Measurements from ENCODE around the gene CD207. TPM values are rescaled to one million over a fixed set of nuclear protein-coding genes. Genes with fewer than 3 reads are reported as not detected.

The CD207 gene
- total and polyA plus RNA-seq, 5 donors from 2014 or later: not detected

DNA sequence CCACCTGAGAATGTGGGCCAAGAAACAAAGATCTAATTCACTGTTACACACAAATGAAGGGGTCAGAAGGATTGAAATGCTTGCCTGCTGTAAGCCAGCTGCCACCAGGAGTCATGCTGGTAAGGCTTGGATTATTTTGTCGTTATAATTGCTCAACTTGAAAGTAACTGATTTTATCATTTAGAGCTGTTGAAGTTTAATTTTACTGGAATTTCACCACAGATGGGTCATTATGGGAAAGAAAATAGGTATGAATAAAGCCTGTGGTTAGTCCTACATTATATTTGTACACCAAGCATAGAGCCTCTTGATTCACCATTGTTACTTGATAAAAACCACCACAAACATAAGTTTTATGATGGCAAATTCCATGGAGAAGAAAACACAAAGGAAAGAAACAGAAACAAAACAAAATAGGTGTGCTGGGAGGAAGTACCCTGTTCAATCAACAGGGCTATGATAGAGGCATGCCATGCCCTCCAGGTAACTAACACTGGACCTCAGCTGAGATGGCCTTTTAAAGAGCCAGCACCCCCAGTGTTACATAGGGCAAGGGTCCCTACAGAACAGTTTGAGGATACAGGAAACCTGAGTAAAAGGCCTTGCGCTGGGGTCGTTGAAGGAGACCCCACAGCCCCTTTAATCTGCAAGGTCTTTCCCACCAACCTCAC, 18.2 kb downstream of the CD207 start:
- no peak overlapping the region for H3K4me3 ChIP-seq (ENCODE audit: low read depth, low read length)
- no peak overlapping the region for H3K27ac Mint-ChIP-seq
- DNase-seq (no peak), ATAC-seq (ENCODE audit: low read depth in 2 of 2) (no peak)
- H3K27ac ChIP-seq (ENCODE audit: insufficient read depth, low read length, poor library complexity, severe bottlenecking): no peak overlapping the region
- H3K36me3 Mint-ChIP-seq: peaks cover 4% of the 10 kb centered on the region
- H3K36me3 ChIP-seq (ENCODE audit: control insufficient read depth, insufficient read depth, low read length): no peaks in the 10 kb centered on the region
- peaks cover 5% of the 10 kb centered on the region for H3K27me3 Mint-ChIP-seq
- no peaks in the 10 kb centered on the region for H3K9me3 ChIP-seq (ENCODE audit: control insufficient read depth in 2 of 2, low read length in 2 of 2)
- no peaks in the 10 kb centered on the region for H3K4me1 ChIP-seq (ENCODE audit: control insufficient read depth, insufficient read depth, low read length, poor library complexity, severe bottlenecking)
- H3K4me3 Mint-ChIP-seq: no peak overlapping the region
- H3K27me3 ChIP-seq (ENCODE audit: control insufficient read depth, insufficient read depth, low read length): no peaks in the 10 kb centered on the region
- peaks cover 0 to 4% (median 0%) of the 10 kb centered on the region in 4 donors for H3K4me1 Mint-ChIP-seq
- no peaks in the 10 kb centered on the region for H3K9me3 Mint-ChIP-seq

DNA sequence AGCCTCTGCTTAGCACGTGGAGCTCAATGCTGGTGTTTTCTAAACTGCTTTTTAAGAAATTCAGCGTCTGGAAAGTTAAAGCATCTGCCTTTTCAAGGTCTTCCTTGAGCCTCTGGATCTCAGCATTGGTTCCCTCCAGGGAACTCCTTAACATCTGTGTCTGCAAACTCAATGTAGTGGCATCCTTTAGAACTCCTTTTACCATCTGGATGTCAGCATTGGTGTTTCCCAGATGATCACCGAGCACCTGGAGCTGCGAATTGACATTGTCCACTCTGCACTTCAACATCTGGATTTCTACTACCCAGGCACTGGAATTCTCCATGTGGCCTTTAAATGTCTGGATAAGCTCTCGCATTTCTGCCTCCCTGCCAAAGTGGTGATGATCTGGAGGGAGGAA, 18.9 kb downstream of the CD207 start:
- no peak for ATAC-seq (ENCODE audit: low read depth in 2 of 2)
- no peaks in the 10 kb centered on the region for H3K36me3 ChIP-seq (ENCODE audit: control insufficient read depth, insufficient read depth, low read length)
- H3K27me3 ChIP-seq (ENCODE audit: control insufficient read depth, insufficient read depth, low read length): no peaks in the 10 kb centered on the region
- Mint-ChIP-seq H3K9me3 (no peaks in the 10 kb centered on the region), H3K4me3 (no peak overlapping the region), H3K27me3 (peaks cover 5% of the 10 kb centered on the region), H3K27ac (no peak overlapping the region), H3K4me1 (peaks cover 0 to 4% (median 0%) of the 10 kb centered on the region in 4 donors), H3K36me3 (peaks cover 4% of the 10 kb centered on the region)
- no peak for DNase-seq
- no peak overlapping the region for H3K4me3 ChIP-seq (ENCODE audit: low read depth, low read length)
- no peaks in the 10 kb centered on the region for H3K4me1 ChIP-seq (ENCODE audit: control insufficient read depth, insufficient read depth, low read length, poor library complexity, severe bottlenecking)
- no peak overlapping the region for H3K27ac ChIP-seq (ENCODE audit: insufficient read depth, low read length, poor library complexity, severe bottlenecking)
- H3K9me3 ChIP-seq (ENCODE audit: control insufficient read depth in 2 of 2, low read length in 2 of 2): no peaks in the 10 kb centered on the region

DNA sequence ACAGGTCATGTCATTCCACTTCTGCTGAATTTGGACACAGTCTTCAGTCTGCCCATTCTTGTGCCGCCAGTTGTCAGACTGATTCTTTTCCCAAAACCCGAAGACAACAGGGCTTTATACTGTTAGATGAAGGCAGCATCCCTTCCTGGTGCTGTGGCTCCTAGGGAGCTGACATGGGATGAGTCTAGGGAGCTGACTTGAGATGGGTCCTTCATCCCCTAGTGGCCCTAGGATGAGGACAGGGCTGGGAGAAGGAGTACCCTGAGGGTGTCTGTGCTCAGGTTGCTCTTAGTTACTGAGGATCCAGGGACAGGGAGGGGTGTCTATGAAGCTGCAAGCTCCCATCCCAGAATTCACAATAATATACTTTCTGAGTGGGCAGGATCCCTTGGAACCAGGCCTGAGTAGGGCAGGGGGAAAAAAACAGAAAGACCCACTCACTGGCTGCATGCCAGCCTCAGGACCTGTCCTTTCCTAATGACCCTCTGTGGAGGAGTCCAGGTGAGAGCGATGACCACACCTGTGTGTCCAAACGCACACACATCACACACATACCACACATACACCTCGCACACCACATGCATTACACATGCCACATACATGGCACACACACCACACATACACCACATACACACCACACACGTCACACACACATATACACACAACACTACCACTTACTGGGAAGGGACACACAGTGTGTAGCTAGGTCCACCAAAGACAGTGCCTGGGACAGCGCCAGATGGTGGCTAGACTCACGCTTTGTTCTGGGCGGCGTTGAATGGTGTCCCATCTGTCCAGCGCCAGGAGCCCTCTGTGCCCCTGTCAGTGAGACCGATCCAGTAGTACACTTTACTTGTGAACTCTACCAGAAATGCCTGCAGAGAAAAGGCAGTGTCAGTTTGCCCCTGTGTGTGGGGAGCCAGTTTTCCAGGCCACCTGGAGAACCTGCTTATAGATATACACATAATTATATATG, 26.3 kb downstream of the CD207 start:
- H3K4me1 Mint-ChIP-seq: no peaks in the 10 kb centered on the region
- Histone ChIP-seq H3K4me1 (ENCODE audit: control insufficient read depth, insufficient read depth, low read length, poor library complexity, severe bottlenecking) (no peaks in the 10 kb centered on the region), H3K36me3 (ENCODE audit: control insufficient read depth, insufficient read depth, low read length) (no peaks in the 10 kb centered on the region), H3K4me3 (ENCODE audit: low read depth, low read length) (no peak overlapping the region), H3K27ac (ENCODE audit: insufficient read depth, low read length, poor library complexity, severe bottlenecking) (no peak overlapping the region), H3K9me3 (ENCODE audit: control insufficient read depth in 2 of 2, low read length in 2 of 2) (no peaks in the 10 kb centered on the region), H3K27me3 (ENCODE audit: control insufficient read depth, insufficient read depth, low read length) (no peaks in the 10 kb centered on the region)
- peaks cover 0 to 2% (median 0%) of the 10 kb centered on the region in 7 donors for H3K9me3 Mint-ChIP-seq
- ATAC-seq (ENCODE audit: low read depth in 2 of 2) (no peak), DNase-seq (no peak)
- no peak overlapping the region for H3K27ac Mint-ChIP-seq
- H3K36me3 Mint-ChIP-seq: no peaks in the 10 kb centered on the region
- peaks cover 10% of the 10 kb centered on the region for H3K27me3 Mint-ChIP-seq
- H3K4me3 Mint-ChIP-seq: no peak overlapping the region

DNA sequence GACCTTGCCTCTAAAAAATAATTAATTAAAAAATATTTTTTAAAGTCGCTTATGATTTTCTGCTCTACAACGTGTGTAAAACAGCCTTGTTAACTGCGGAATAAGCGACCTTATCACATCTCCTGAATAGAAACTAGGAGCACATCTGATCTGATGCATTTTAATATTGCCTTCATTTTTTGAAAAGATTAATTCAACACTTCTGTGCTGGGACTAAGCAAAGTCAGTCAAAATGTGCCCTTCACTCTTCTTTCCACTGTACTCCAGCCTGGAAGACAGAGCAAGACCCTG, 27.8 kb downstream of the CD207 start:
- no peaks in the 10 kb centered on the region for H3K27me3 ChIP-seq (ENCODE audit: control insufficient read depth, insufficient read depth, low read length)
- H3K36me3 Mint-ChIP-seq: no peaks in the 10 kb centered on the region
- H3K36me3 ChIP-seq (ENCODE audit: control insufficient read depth, insufficient read depth, low read length): no peaks in the 10 kb centered on the region
- H3K27ac Mint-ChIP-seq: no peak overlapping the region
- no peak overlapping the region for H3K4me3 Mint-ChIP-seq
- ATAC-seq (ENCODE audit: low read depth in 2 of 2): no peak
- no peak overlapping the region for H3K27ac ChIP-seq (ENCODE audit: insufficient read depth, low read length, poor library complexity, severe bottlenecking)
- peaks cover 10% of the 10 kb centered on the region for H3K27me3 Mint-ChIP-seq
- no peaks in the 10 kb centered on the region for H3K4me1 Mint-ChIP-seq
- DNase-seq: no peak
- no peaks in the 10 kb centered on the region for H3K4me1 ChIP-seq (ENCODE audit: control insufficient read depth, insufficient read depth, low read length, poor library complexity, severe bottlenecking)
- H3K9me3 ChIP-seq (ENCODE audit: control insufficient read depth in 2 of 2, low read length in 2 of 2): no peaks in the 10 kb centered on the region
- H3K4me3 ChIP-seq (ENCODE audit: low read depth, low read length): no peak overlapping the region
- H3K9me3 Mint-ChIP-seq: peaks cover 0 to 2% (median 0%) of the 10 kb centered on the region in 7 donors

DNA sequence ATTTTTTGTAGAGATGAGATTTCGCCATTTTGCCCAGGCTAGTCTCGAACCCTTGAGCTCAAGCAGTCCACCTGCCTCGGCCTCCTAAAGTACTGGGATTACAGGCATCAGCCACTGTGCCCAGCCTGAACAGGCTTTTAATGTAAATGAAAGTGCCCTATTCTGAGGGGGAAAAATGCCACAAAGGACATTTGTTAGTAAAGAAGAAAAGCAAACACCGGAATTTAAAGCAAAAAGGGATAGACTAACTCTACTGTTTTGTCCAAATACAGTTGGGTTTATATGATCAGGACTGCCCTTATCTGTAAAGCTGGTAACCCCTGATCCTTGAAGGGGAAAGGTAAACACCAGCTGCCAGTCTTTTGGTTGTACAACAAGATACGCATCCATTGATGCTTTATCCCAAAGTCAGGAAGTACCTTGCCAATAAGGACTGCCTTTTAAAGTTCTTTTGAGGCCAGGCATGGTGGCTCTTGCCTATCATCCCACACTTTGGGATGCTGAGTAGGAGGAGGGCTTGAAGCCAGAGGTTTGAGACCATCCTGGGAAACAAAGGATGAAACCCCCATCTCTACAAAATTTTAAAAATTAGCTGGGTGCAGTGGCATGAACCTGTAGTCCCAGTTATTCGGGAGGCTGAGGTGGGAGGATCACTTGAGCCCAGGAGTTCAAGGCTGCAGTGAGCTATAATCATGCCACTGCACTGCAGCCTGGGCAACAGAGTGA, 28.4 kb downstream of the CD207 start:
- Mint-ChIP-seq H3K27me3 (peaks cover 10% of the 10 kb centered on the region), H3K27ac (no peak overlapping the region), H3K4me1 (no peaks in the 10 kb centered on the region), H3K9me3 (peaks cover 0 to 2% (median 0%) of the 10 kb centered on the region in 7 donors), H3K4me3 (no peak overlapping the region), H3K36me3 (no peaks in the 10 kb centered on the region)
- Histone ChIP-seq H3K27ac (ENCODE audit: insufficient read depth, low read length, poor library complexity, severe bottlenecking) (no peak overlapping the region), H3K4me1 (ENCODE audit: control insufficient read depth, insufficient read depth, low read length, poor library complexity, severe bottlenecking) (no peaks in the 10 kb centered on the region), H3K4me3 (ENCODE audit: low read depth, low read length) (no peak overlapping the region), H3K9me3 (ENCODE audit: control insufficient read depth in 2 of 2, low read length in 2 of 2) (no peaks in the 10 kb centered on the region), H3K27me3 (ENCODE audit: control insufficient read depth, insufficient read depth, low read length) (no peaks in the 10 kb centered on the region), H3K36me3 (ENCODE audit: control insufficient read depth, insufficient read depth, low read length) (no peaks in the 10 kb centered on the region)
- ATAC-seq (ENCODE audit: low read depth in 2 of 2): no peak
- no peak for DNase-seq

DNA sequence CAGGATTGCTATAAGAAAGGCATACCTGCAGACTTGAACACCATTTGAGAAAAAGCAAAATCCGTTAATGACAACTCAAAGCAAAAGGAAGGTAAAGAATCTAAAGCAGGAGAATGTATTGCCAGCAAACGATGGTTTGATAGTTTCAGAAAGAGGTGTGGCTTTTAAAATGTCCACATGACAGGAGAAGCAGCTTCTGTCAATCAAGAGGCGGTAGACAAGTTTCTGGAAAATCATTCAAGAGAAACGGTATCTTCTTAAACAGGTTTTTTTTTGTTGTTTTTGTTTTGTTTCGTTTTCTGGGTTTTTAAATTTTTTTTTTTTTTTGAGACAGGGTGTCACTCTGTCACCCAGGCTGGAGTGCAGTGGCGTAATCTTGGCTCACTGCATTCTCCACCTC, 29.0 kb downstream of the CD207 start:
- H3K36me3 ChIP-seq (ENCODE audit: control insufficient read depth, insufficient read depth, low read length): no peaks in the 10 kb centered on the region
- Mint-ChIP-seq H3K4me3 (no peak overlapping the region), H3K9me3 (peaks cover 0 to 2% (median 0%) of the 10 kb centered on the region in 7 donors), H3K27me3 (peaks cover 10% of the 10 kb centered on the region), H3K36me3 (no peaks in the 10 kb centered on the region), H3K27ac (no peak overlapping the region), H3K4me1 (no peaks in the 10 kb centered on the region)
- no peak overlapping the region for H3K4me3 ChIP-seq (ENCODE audit: low read depth, low read length)
- H3K4me1 ChIP-seq (ENCODE audit: control insufficient read depth, insufficient read depth, low read length, poor library complexity, severe bottlenecking): no peaks in the 10 kb centered on the region
- no peaks in the 10 kb centered on the region for H3K9me3 ChIP-seq (ENCODE audit: control insufficient read depth in 2 of 2, low read length in 2 of 2)
- no peak overlapping the region for H3K27ac ChIP-seq (ENCODE audit: insufficient read depth, low read length, poor library complexity, severe bottlenecking)
- no peak for DNase-seq
- no peaks in the 10 kb centered on the region for H3K27me3 ChIP-seq (ENCODE audit: control insufficient read depth, insufficient read depth, low read length)
- no peak for ATAC-seq (ENCODE audit: low read depth in 2 of 2)

DNA sequence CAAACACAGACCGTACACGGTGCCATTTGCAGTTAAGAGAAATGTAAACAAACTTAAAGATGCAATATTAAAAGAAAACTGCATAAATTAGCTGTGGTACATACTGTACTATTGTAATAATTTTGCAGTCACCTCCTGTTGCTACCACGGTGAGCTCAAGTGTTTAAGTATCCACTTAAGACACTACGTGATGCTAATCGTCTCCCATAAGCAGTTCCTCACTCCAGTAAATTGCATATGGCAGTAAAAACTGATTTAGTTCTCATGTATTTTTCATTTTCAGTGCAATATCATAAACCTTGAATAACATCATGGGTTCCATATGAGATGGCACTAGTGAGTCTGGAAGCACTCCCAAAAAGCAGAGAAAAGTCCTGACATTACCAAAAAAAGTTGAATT, 29.6 kb downstream of the CD207 start:
- no peaks in the 10 kb centered on the region for H3K27me3 ChIP-seq (ENCODE audit: control insufficient read depth, insufficient read depth, low read length)
- H3K27ac Mint-ChIP-seq: no peak overlapping the region
- H3K36me3 ChIP-seq (ENCODE audit: control insufficient read depth, insufficient read depth, low read length): no peaks in the 10 kb centered on the region
- no peak overlapping the region for H3K4me3 ChIP-seq (ENCODE audit: low read depth, low read length)
- no peaks in the 10 kb centered on the region for H3K4me1 ChIP-seq (ENCODE audit: control insufficient read depth, insufficient read depth, low read length, poor library complexity, severe bottlenecking)
- no peak overlapping the region for H3K27ac ChIP-seq (ENCODE audit: insufficient read depth, low read length, poor library complexity, severe bottlenecking)
- H3K4me3 Mint-ChIP-seq: no peak overlapping the region
- H3K27me3 Mint-ChIP-seq: peaks cover 10% of the 10 kb centered on the region
- H3K9me3 ChIP-seq (ENCODE audit: control insufficient read depth in 2 of 2, low read length in 2 of 2): no peaks in the 10 kb centered on the region
- no peak for DNase-seq
- H3K9me3 Mint-ChIP-seq: peaks cover 0 to 2% (median 0%) of the 10 kb centered on the region in 7 donors
- no peaks in the 10 kb centered on the region for H3K36me3 Mint-ChIP-seq
- ATAC-seq (ENCODE audit: low read depth in 2 of 2): no peak
- no peaks in the 10 kb centered on the region for H3K4me1 Mint-ChIP-seq

Measured in CD4-positive, CD25-positive, alpha-beta regulatory T cell (primary cell).